Endothelial cell of umbilical vein (primary cell): ENCODE results near the gene HDDC2. TPM values are rescaled to one million over a fixed set of nuclear protein-coding genes. Genes with fewer than 3 reads are reported as not detected.

ENCODE experiments used
- BruUV-seq: library from RNA; stranded (reverse); fragments of 400-500 nt; replicated peaks from 2 replicates; lab custom pipeline; 2021; lab: Mats Ljungman, UMichigan
- CTCF ChIA-PET: fragments of 300-600, 350-600 bp; sonication (Branson Sonifier 250); formaldehyde crosslinking; loops from one replicate; lab custom pipeline; 2021; ENCODE audit warnings: antibody characterized with exemption, inconsistent platforms; lab: Charles Lee
- POLR2A ChIA-PET: fragments of 300-600, 350-600 bp; sonication (Branson Sonifier 250); formaldehyde crosslinking; loops from one replicate; lab custom pipeline; 2021; ENCODE audit warnings: antibody characterized with exemption, inconsistent platforms; lab: Charles Lee
- DNase-seq: peaks from one replicate; pipeline ENCODE4 v3.0.0-alpha.2; 2011; ENCODE audit warnings: low read depth, low spot score
- FAIRE-seq: peaks from 2 replicates; lab custom pipeline; 2011; peaks lifted over from hg19 to GRCh38; lab: Jason Lieb, UNC
- H2AFZ ChIP-seq: 2 replicates; pipeline ENCODE4 v1.6.0; 2012; ENCODE audit warnings: low read depth, low read length, control low read depth, inconsistent platforms
- H3K27ac ChIP-seq: 2 replicates; pipeline ENCODE4 v1.5.1; 2011; ENCODE audit warnings: low read depth, mild to moderate bottlenecking, control low read depth, low read length, moderate library complexity; ENCODE audit not compliant: insufficient read depth
- H3K27me3 ChIP-seq, 2 experiments: 2 replicates each; pipeline versions ENCODE4 v1.6.0 to v1.6.1; 2011; ENCODE audit warnings: low read length in 2 of 2, mixed read lengths in 1 of 2; ENCODE audit not compliant: control insufficient read depth in 2 of 2, insufficient read depth in 2 of 2
- H3K36me3 ChIP-seq, 2 experiments: 2 replicates in 1 of 2; 3 replicates in 1 of 2; pipeline ENCODE4 v1.5.1; 2011; ENCODE audit warnings: low read length in 2 of 2, mild to moderate bottlenecking in 1 of 2, moderate library complexity in 1 of 2; ENCODE audit not compliant: control insufficient read depth in 2 of 2, insufficient read depth in 2 of 2; ENCODE audit errors: extremely low read depth in 1 of 2
- H3K4me1 ChIP-seq: 3 replicates; pipeline ENCODE4 v1.5.1; 2011; ENCODE audit warnings: mild to moderate bottlenecking, low read length; ENCODE audit not compliant: control insufficient read depth, insufficient read depth; ENCODE audit errors: extremely low read depth
- H3K4me2 ChIP-seq: 2 replicates; pipeline ENCODE4 v1.6.1; 2011; ENCODE audit warnings: low read length, control low read depth, mixed read lengths; ENCODE audit not compliant: insufficient read depth
- H3K4me3 ChIP-seq, 3 experiments: fragments of 200-600 bp in 1 of 3; sonication (generic), shearing (Covaris generic) in 1 of 3; replicated peaks in 1 of 3; 2 replicates each; pipeline ENCODE4 v1.5.1; 2011 to 2016; ENCODE audit warnings: control low read depth in 3 of 3, low read length in 3 of 3, mild to moderate bottlenecking in 2 of 3, inconsistent platforms in 1 of 3, low read depth in 1 of 3, moderate library complexity in 1 of 3; ENCODE audit not compliant: insufficient read depth in 1 of 3
- H3K79me2 ChIP-seq: 2 replicates; pipeline ENCODE4 v1.6.0; 2012; ENCODE audit warnings: low read length, inconsistent platforms; ENCODE audit not compliant: control insufficient read depth, insufficient read depth
- H3K9ac ChIP-seq: replicated peaks from 2 replicates; pipeline ENCODE3; 2011; ENCODE audit warnings: low read length, control low read depth; ENCODE audit not compliant: insufficient read depth; ENCODE audit errors: extremely low read depth
- H3K9me1 ChIP-seq: replicated peaks from 3 replicates; pipeline ENCODE4 v1.6.0; 2011; ENCODE audit warnings: mild to moderate bottlenecking, low read length; ENCODE audit not compliant: control insufficient read depth, insufficient read depth; ENCODE audit errors: extremely low read depth
- H3K9me3 ChIP-seq: replicated peaks from 2 replicates; pipeline ENCODE4 v1.5.1; 2012; ENCODE audit warnings: low read length, inconsistent platforms; ENCODE audit not compliant: control insufficient read depth, insufficient read depth
- H4K20me1 ChIP-seq: replicated peaks from 2 replicates; pipeline ENCODE3; 2011; ENCODE audit warnings: mild to moderate bottlenecking, low read length; ENCODE audit not compliant: control insufficient read depth, insufficient read depth; ENCODE audit errors: extremely low read depth
- EZH2 ChIP-seq: IDR thresholded peaks from 2 replicates; pipeline ENCODE4 v1.6.1; 2012; ENCODE audit warnings: borderline replicate concordance, low read depth, mild to moderate bottlenecking, moderate library complexity, low read length, inconsistent platforms; ENCODE audit not compliant: severe bottlenecking
- FOS ChIP-seq: IDR thresholded peaks from 2 replicates; pipeline ENCODE4 v1.6.1; 2011; ENCODE audit warnings: mild to moderate bottlenecking, low read length, moderate library complexity, borderline replicate concordance; ENCODE audit not compliant: insufficient read depth
- GATA2 ChIP-seq: IDR thresholded peaks from 2 replicates; pipeline ENCODE4 v1.7.0; 2011; ENCODE audit warnings: low read depth, mild to moderate bottlenecking, moderate library complexity, mixed read lengths, low read length; ENCODE audit not compliant: insufficient read length, insufficient read depth
- JUN ChIP-seq: IDR thresholded peaks from 2 replicates; pipeline ENCODE4 v1.6.1; 2011; ENCODE audit warnings: borderline replicate concordance, low read depth; ENCODE audit not compliant: insufficient read length, insufficient read depth
- MYC ChIP-seq: IDR thresholded peaks from one replicate; pipeline ENCODE4 v1.6.1; 2011; ENCODE audit warnings: mild to moderate bottlenecking, low read depth, low read length
- POLR2A ChIP-seq: IDR thresholded peaks from 2 replicates; pipeline ENCODE4 v1.6.1; 2012; ENCODE audit warnings: low read depth, mild to moderate bottlenecking, control low read depth, low read length
- POLR2AphosphoS5 ChIP-seq: IDR thresholded peaks from 2 replicates; pipeline ENCODE4 v1.6.1; 2012; ENCODE audit warnings: low read depth, mild to moderate bottlenecking, control low read depth, low read length, moderate library complexity; ENCODE audit not compliant: insufficient read depth
- dilution Hi-C: fragments of 300-500 bp; cut with MboI; formaldehyde crosslinking; loops from one replicate; pipeline ENCODE4 v1.15.0; 2019; ENCODE audit warnings: low sequenced_read_pairs; ENCODE audit not compliant: extremely low pct_ligation_motif_present
- intact Hi-C: fragments of 100-400 bp; cut with micrococcal nuclease; formaldehyde crosslinking; loops from one replicate; pipeline ENCODE4 v1.10.0; 2022
- polyA plus RNA-seq, 4 experiments: library from polyadenylated mRNA; depleted of rRNA in 3 of 4; stranded (reverse) in 3 of 4; unstranded in 1 of 4; fragments of >200 nt; gene quantifications; 2 replicates each; pipeline versions ENCODE4 v1.2.1 to v1.2.3, GENCODE V29; 2011 to 2012; ENCODE audit warnings: missing spikeins in 1 of 4
- total RNA-seq: library from RNA; stranded (reverse); gene quantifications from 2 replicates; pipeline ENCODE4 v1.2.3, GENCODE V29; 2021
- TF ChIP-seq, protein P1 (sequence below): IDR thresholded peaks from 2 replicates; pipeline ENCODE4 v1.6.1; 2011; ENCODE audit not compliant: insufficient read depth, insufficient read length
- TF ChIP-seq, protein P2 (sequence below), 2 donors: IDR thresholded peaks; 1 replicate in 1 of 2; 2 replicates in 1 of 2; pipeline ENCODE4 v1.5.1; 2011; ENCODE audit warnings: low read length in 2 of 2, mild to moderate bottlenecking in 2 of 2, moderate library complexity in 2 of 2, control low read depth in 1 of 2, inconsistent platforms in 1 of 2, low read depth in 1 of 2; ENCODE audit not compliant: insufficient read depth in 1 of 2; ENCODE audit errors: extremely low read depth in 1 of 2

HDDC2 gene
- total and polyA plus RNA-seq, 2 donors (not counting 3 experiments of a cell fraction or from before 2014, with no cell fraction given): 12.6 to 13.6 TPM

DNA sequence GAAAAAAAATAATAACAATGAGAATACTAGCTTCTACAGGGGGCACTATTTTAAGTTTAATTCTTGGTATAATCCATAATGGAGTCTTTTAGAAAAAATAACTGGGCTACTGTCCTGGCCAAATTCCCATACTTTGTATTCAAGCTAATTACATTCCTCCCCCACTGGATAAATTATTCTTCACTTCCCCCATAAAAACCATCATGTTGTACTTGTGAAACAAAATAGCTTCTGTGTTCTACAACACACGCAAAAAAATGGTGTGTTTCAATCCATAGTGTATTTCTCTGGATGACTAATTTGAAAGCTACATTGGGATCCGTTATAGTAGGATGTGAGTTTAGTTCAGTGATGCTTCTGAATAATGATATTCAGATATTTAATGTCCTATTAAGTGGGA lies 21.6 kb upstream of the HDDC2 start:
- Histone ChIP-seq H3K27me3 (peaks cover 3% of the 10 kb centered on the region in 2 experiments), H3K27ac (no peak overlapping the region), H3K4me1 (no peaks in the 10 kb centered on the region), H3K4me3 (no peak overlapping the region), H3K9ac (no peak overlapping the region), H3K9me1 (no peaks in the 10 kb centered on the region), H4K20me1 (no peaks in the 10 kb centered on the region), H2AFZ (no peak overlapping the region), H3K9me3 (no peaks in the 10 kb centered on the region), H3K36me3 (no peaks in the 10 kb centered on the region), H3K4me2 (no peak overlapping the region), H3K79me2 (no peaks in the 10 kb centered on the region)
- ChIA-PET CTCF (interaction anchor here (1.1 to 1.6 kb wide), 3 partner anchors 10 to 430 kb away, joined by 3 to 5 read pairs (median 5); no protein-coding TSS in a partner anchor), POLR2A (no interaction called here)
- FAIRE-seq (no peak), DNase-seq (no peak)
- intact Hi-C loops: no loop called here
- dilution Hi-C loops: no loop called here
- TF ChIP-seq POLR2A (no peak), MYC (no peak), GATA2 (no peak), FOS (no peak), JUN (no peak), POLR2AphosphoS5 (no peak), EZH2 (no peak)
- TF ChIP-seq, protein P1, sequence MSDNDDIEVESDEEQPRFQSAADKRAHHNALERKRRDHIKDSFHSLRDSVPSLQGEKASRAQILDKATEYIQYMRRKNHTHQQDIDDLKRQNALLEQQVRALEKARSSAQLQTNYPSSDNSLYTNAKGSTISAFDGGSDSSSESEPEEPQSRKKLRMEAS: no peak
- TF ChIP-seq, protein P2, sequence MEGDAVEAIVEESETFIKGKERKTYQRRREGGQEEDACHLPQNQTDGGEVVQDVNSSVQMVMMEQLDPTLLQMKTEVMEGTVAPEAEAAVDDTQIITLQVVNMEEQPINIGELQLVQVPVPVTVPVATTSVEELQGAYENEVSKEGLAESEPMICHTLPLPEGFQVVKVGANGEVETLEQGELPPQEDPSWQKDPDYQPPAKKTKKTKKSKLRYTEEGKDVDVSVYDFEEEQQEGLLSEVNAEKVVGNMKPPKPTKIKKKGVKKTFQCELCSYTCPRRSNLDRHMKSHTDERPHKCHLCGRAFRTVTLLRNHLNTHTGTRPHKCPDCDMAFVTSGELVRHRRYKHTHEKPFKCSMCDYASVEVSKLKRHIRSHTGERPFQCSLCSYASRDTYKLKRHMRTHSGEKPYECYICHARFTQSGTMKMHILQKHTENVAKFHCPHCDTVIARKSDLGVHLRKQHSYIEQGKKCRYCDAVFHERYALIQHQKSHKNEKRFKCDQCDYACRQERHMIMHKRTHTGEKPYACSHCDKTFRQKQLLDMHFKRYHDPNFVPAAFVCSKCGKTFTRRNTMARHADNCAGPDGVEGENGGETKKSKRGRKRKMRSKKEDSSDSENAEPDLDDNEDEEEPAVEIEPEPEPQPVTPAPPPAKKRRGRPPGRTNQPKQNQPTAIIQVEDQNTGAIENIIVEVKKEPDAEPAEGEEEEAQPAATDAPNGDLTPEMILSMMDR (IDR thresholded peaks at IDR 0.05; ENCODE audit: extremely low read depth in 1 of 2, insufficient read depth in 1 of 2, low read depth in 1 of 2, low read length in 2 of 2): no peak
- no TSS peak for BruUV-seq
